ENCODE measurements around the gene CCDC117. TPM values are rescaled to one million over a fixed set of nuclear protein-coding genes. Genes with fewer than 3 reads are reported as not detected.

Gene CCDC117
- total RNA-seq, 1 experiment from 2014 or later: 40.0 TPM

DNA sequence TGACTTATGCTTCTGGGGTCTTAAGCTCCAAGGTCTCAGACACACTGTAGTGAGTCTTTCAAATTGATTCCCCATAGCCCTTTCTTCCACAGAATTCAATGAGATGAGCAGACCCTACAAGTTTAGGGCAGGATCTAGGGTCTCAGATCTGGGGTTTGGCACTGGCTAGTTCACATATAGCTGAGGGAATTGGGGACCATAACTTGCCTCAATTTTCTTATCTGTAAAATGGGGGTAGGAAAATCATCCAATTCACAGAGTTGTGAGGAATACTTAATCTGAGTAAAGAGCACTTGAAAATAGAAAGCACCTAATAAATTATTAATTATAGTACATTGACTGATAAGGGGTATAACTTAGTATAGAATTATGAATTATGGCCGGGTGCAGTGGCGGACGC is 5.9 kb upstream of the CCDC117 start:
- H2AK5ac ChIP-seq (ENCODE audit: insufficient read length, low read length): no peak overlapping the region
- no peaks in the 10 kb centered on the region for H3K27me3 ChIP-seq (ENCODE audit: insufficient read depth, low read length)
- no peak overlapping the region for H2BK15ac ChIP-seq (ENCODE audit: low read depth, low read length)
- H3K4me1 ChIP-seq (ENCODE audit: insufficient read depth, low read length): no peaks in the 10 kb centered on the region; the same call in 1 of the 2 replicates
- Mint-ChIP-seq H3K4me1 (peaks cover 5 to 6% of the 10 kb centered on the region in 2 experiments; a peak in 3 of 4 replicates), H3K9me3 (peaks cover 3 to 9% of the 10 kb centered on the region in 2 experiments), H3K36me3 (ENCODE audit: insufficient read depth in 1 of 3, low read depth in 3 of 3) (peaks cover 0 to 1% (median 0%) of the 10 kb centered on the region in 3 experiments; a peak in 3 of 7 replicates), H3K27me3 (ENCODE audit: low read depth) (no peaks in the 10 kb centered on the region; the same call in 1 of the 2 replicates), H3K4me3 (no peak overlapping the region), H3K27ac (no peak overlapping the region)
- H3T11ph ChIP-seq (ENCODE audit: low read length): no peak overlapping the region
- H3K4ac ChIP-seq (ENCODE audit: low read depth, low read length): no peak overlapping the region
- no peak overlapping the region for H2BK12ac ChIP-seq (ENCODE audit: insufficient read length, low read depth, low read length)
- no peaks in the 10 kb centered on the region for H3K79me2 ChIP-seq (ENCODE audit: insufficient read depth, low read length)
- no peak overlapping the region for H3K9ac ChIP-seq (ENCODE audit: extremely low read depth, insufficient read length, low read length)
- H2BK5ac ChIP-seq (ENCODE audit: insufficient read length, low read length): no peak overlapping the region
- no peak for DNase-seq
- no peak overlapping the region for H2BK20ac ChIP-seq (ENCODE audit: low read depth, low read length, poor library complexity, severe bottlenecking)
- H3K23ac ChIP-seq (ENCODE audit: insufficient read length, low read depth, low read length): no peak overlapping the region
- no peaks in the 10 kb centered on the region for H3K23me2 ChIP-seq (ENCODE audit: insufficient read length, low read depth, low read length, poor library complexity, severe bottlenecking)
- no peaks in the 10 kb centered on the region for H3K9me3 ChIP-seq (ENCODE audit: control insufficient read depth, low read depth, low read length)
- no peak overlapping the region for H4K5ac ChIP-seq (ENCODE audit: insufficient read length, low read depth, low read length)
- H4K91ac ChIP-seq (ENCODE audit: insufficient read length, low read depth, low read length): no peak overlapping the region
- H2BK120ac ChIP-seq (ENCODE audit: low read depth, low read length, poor library complexity, severe bottlenecking): no peak overlapping the region
- TF ChIP-seq, protein P1, sequence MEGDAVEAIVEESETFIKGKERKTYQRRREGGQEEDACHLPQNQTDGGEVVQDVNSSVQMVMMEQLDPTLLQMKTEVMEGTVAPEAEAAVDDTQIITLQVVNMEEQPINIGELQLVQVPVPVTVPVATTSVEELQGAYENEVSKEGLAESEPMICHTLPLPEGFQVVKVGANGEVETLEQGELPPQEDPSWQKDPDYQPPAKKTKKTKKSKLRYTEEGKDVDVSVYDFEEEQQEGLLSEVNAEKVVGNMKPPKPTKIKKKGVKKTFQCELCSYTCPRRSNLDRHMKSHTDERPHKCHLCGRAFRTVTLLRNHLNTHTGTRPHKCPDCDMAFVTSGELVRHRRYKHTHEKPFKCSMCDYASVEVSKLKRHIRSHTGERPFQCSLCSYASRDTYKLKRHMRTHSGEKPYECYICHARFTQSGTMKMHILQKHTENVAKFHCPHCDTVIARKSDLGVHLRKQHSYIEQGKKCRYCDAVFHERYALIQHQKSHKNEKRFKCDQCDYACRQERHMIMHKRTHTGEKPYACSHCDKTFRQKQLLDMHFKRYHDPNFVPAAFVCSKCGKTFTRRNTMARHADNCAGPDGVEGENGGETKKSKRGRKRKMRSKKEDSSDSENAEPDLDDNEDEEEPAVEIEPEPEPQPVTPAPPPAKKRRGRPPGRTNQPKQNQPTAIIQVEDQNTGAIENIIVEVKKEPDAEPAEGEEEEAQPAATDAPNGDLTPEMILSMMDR (conservative IDR thresholded peaks at IDR 0.05): no peak
- no peak overlapping the region for H3K27ac ChIP-seq (ENCODE audit: insufficient read length, low read depth, low read length)
- H3K79me1 ChIP-seq (ENCODE audit: insufficient read depth, low read depth, low read length, poor library complexity, severe bottlenecking): no peaks in the 10 kb centered on the region
- H3K4me2 ChIP-seq (ENCODE audit: insufficient read depth, insufficient read length, low read length): no peak overlapping the region
- no peak overlapping the region for H3K56ac ChIP-seq (ENCODE audit: insufficient read length, low read depth, low read length)
- no peak overlapping the region for H3K18ac ChIP-seq (ENCODE audit: insufficient read length, low read depth, low read length)
- no peak overlapping the region for H3K14ac ChIP-seq (ENCODE audit: insufficient read depth, low read length)
- no peaks in the 10 kb centered on the region for H4K20me1 ChIP-seq (ENCODE audit: control insufficient read depth, insufficient read depth, insufficient read length)
- WGBS (ENCODE audit: extremely low coverage, insufficient read length, low lambda C conversion rate): no CpG with 5 or more reads among the region's 3 CpGs
- H4K8ac ChIP-seq (replicated peaks; ENCODE audit: insufficient read length, low read depth, low read length): no peak overlapping the region
- H2AFZ ChIP-seq (ENCODE audit: low read length): no peak overlapping the region

Data from H9 (cell line).